Activated gamma-delta T cell treated with anti-CD3 and anti-CD28 coated beads, Interleukin-2, amount 50 U/mL, for 16 hours (primary cell): ENCODE results near the gene FKBP10.
"Not testable (repeated sequence)": the region's sequence is repeated elsewhere in the genome, so short reads cannot be mapped to it uniquely, and the experiment has no call there.

ENCODE experiments used
- DNase-seq: peaks from one replicate; pipeline ENCODE4 v3.0.0-alpha.2; 2020; ENCODE audit warnings: low read depth

The FKBP10 gene

GRCh38 chr17:41812381-41813151 lies at the start of gene FKBP10:
TSS of gene FKBP10 (plus strand) at chr17:41813004. CDS start at chr17:41813035, 31 bp downstream.
- peak; percentile 42 for DNase-seq

GRCh38 chr17:41763327-41763726 lies 49.5 kb upstream of the FKBP10 start:
- DNase-seq, result no peak

- no peak for DNase-seq
Measured at GRCh38 chr17:41766135-41766534, 46.7 kb upstream of the FKBP10 start.

GRCh38 chr17:41767324-41768042 lies 45.3 kb upstream of the FKBP10 start:
- DNase-seq, result no peak

GRCh38 chr17:41768682-41769288 lies 44.0 kb upstream of the FKBP10 start:
- DNase-seq, result no peak

- no peak for DNase-seq
Measured at GRCh38 chr17:41769346-41769862, 43.4 kb upstream of the FKBP10 start.

- DNase-seq, result no peak
Measured at GRCh38 chr17:41769985-41770384, 42.8 kb upstream of the FKBP10 start.

- no peak for DNase-seq
Measured at GRCh38 chr17:41771389-41772206, 41.2 kb upstream of the FKBP10 start.

- no peak for DNase-seq
Measured at GRCh38 chr17:41772218-41772585, 40.6 kb upstream of the FKBP10 start.

- no peak for DNase-seq
Measured at GRCh38 chr17:41772586-41773189, 40.1 kb upstream of the FKBP10 start.

- no peak for DNase-seq
Measured at GRCh38 chr17:41773190-41773588, 39.6 kb upstream of the FKBP10 start.

- DNase-seq, result no peak
Measured at GRCh38 chr17:41773731-41774193, 39.0 kb upstream of the FKBP10 start.

- DNase-seq, result no peak
Measured at GRCh38 chr17:41775394-41776226, 37.2 kb upstream of the FKBP10 start.

GRCh38 chr17:41776262-41776900 lies 36.4 kb upstream of the FKBP10 start:
- not testable (repeated sequence) for DNase-seq

- DNase-seq, result no peak
Measured at GRCh38 chr17:41777157-41777573, 35.6 kb upstream of the FKBP10 start.

- DNase-seq, result no peak
Measured at GRCh38 chr17:41777574-41778188, 35.1 kb upstream of the FKBP10 start.

- DNase-seq, result no peak
Measured at GRCh38 chr17:41779954-41780353, 32.9 kb upstream of the FKBP10 start.

GRCh38 chr17:41781404-41782110 lies 31.2 kb upstream of the FKBP10 start:
- DNase-seq, result no peak

GRCh38 chr17:41782142-41782541 lies 30.7 kb upstream of the FKBP10 start:
- DNase-seq, result no peak
